Fibroblast of mammary gland (primary cell): ENCODE measurements around the gene APPL1.
"Not testable (repeated sequence)": the region's sequence is repeated elsewhere in the genome, so short reads cannot be mapped to it uniquely, and the experiment has no call there.

Source experiments
- DNase-seq: peaks from one replicate; pipeline ENCODE4 v3.0.0-alpha.2; 2010; ENCODE audit warnings: low read depth
- H3K4me3 ChIP-seq: 2 replicates; pipeline ENCODE4 v1.5.1; 2011; ENCODE audit warnings: low read depth, mild to moderate bottlenecking, low read length, moderate library complexity; ENCODE audit not compliant: control insufficient read depth
- CTCF ChIP-seq: conservative IDR thresholded peaks from 2 replicates; pipeline ENCODE4 v1.5.1; 2011; ENCODE audit warnings: low read depth, low read length, inconsistent platforms; ENCODE audit not compliant: control insufficient read depth, insufficient read depth

Gene APPL1

GRCh38 chr3:57283334-57283733 lies 55.8 kb downstream of the APPL1 start:
- H3K4me3 ChIP-seq, result no peak overlapping the region
- DNase-seq, result no peak
- no peak for TF ChIP-seq CTCF

- no peak for TF ChIP-seq CTCF
- H3K4me3 ChIP-seq, result no peak overlapping the region
- no peak for DNase-seq
These were observed 59.7 kb downstream of the APPL1 start for GRCh38 chr3:57287205-57287604.

GRCh38 chr3:57288403-57288802 lies 60.9 kb downstream of the APPL1 start:
- DNase-seq, result no peak
- no peak overlapping the region for H3K4me3 ChIP-seq
- TF ChIP-seq CTCF, result no peak

- TF ChIP-seq CTCF, result no peak
- H3K4me3 ChIP-seq, result no peak within 1 kb of the TSS
- no peak for DNase-seq
These were observed 64.8 kb downstream of the APPL1 start, which contains the start of gene ASB14 for GRCh38 chr3:57292159-57292896. Gene ASB14 (minus strand): TSS chr3:57292685. CDS start chr3:57292033, 652 bp downstream.

GRCh38 chr3:57292897-57293526 lies 65.5 kb downstream of the APPL1 start:
- no peak for DNase-seq
- no peak overlapping the region for H3K4me3 ChIP-seq
- TF ChIP-seq CTCF, result no peak

GRCh38 chr3:57298041-57298440 lies 70.5 kb downstream of the APPL1 start:
- TF ChIP-seq CTCF, result peak; percentile 23
- DNase-seq, result peak; percentile 58
- no peak overlapping the region for H3K4me3 ChIP-seq

GRCh38 chr3:57303520-57303919 lies 76.0 kb downstream of the APPL1 start:
- peak; percentile 25 for DNase-seq
- not testable (repeated sequence) for H3K4me3 ChIP-seq
